Suprapubic skin (tissue), 4 donors: ENCODE measurements around the gene DIAPH3.

ENCODE experiments used
- EP300 ChIP-seq: sonication (generic); formaldehyde crosslinking; IDR thresholded peaks from one replicate; pipeline ENCODE4 v1.6.1; 2017; ENCODE audit warnings: antibody characterized with exemption
- POLR2AphosphoS5 ChIP-seq, 3 donors: sonication (generic); formaldehyde crosslinking; IDR thresholded peaks; one replicate each; pipeline ENCODE4 v1.6.1; 2017; ENCODE audit warnings: antibody characterized with exemption in 3 of 3
- TF ChIP-seq, protein P1 (sequence below), 2 donors: fragments of 200-600 bp in 1 of 2; fragments of 450-650 bp in 1 of 2; sonication (generic) in 1 of 2; IDR thresholded peaks; one replicate each; pipeline ENCODE4 v1.5.1; 2016 to 2019; ENCODE audit warnings: antibody characterized with exemption in 2 of 2, mild to moderate bottlenecking in 1 of 2, moderate library complexity in 1 of 2

DNA sequence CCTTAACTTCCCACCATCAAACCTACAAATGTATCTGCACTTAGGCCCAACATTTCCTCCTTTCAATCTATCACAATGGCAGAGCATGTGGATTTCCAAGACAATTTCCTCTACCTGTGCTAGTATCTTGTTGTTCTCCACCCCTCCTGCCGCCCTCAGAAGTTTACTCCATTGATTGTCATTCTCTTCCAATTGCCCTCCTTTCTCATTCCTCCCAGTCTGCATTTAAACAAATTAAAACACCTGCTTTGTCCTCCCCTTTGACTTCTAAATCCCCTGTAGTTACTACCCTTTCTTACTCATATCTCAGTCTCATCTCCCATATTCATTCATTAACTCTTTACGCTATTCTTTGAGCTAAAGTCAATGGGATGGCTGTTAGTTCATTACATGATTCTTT lies 370.6 kb downstream of the DIAPH3 start:
- TF ChIP-seq EP300 (no peak), POLR2AphosphoS5 (IDR thresholded peaks at IDR 0.05) (no peak)
- TF ChIP-seq, protein P1, sequence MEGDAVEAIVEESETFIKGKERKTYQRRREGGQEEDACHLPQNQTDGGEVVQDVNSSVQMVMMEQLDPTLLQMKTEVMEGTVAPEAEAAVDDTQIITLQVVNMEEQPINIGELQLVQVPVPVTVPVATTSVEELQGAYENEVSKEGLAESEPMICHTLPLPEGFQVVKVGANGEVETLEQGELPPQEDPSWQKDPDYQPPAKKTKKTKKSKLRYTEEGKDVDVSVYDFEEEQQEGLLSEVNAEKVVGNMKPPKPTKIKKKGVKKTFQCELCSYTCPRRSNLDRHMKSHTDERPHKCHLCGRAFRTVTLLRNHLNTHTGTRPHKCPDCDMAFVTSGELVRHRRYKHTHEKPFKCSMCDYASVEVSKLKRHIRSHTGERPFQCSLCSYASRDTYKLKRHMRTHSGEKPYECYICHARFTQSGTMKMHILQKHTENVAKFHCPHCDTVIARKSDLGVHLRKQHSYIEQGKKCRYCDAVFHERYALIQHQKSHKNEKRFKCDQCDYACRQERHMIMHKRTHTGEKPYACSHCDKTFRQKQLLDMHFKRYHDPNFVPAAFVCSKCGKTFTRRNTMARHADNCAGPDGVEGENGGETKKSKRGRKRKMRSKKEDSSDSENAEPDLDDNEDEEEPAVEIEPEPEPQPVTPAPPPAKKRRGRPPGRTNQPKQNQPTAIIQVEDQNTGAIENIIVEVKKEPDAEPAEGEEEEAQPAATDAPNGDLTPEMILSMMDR (IDR thresholded peaks at IDR 0.05) = no peak
